Measurements from ENCODE around the gene CCDC182.

The CCDC182 gene

GRCh38 chr17:57752031-57752905 lies 7.2 kb upstream of the CCDC182 start:
- TF ChIP-seq FOXP2 (optimal IDR thresholded peaks at IDR 0.05; ENCODE audit: borderline replicate concordance, extremely low read depth, extremely low read length, insufficient read depth): no peak
- no peak for TF ChIP-seq SIN3A (IDR thresholded peaks at IDR 0.05; ENCODE audit: borderline replicate concordance, insufficient read depth, low read length)
- no peak for TF ChIP-seq POLR2AphosphoS5 (IDR thresholded peaks at IDR 0.05; ENCODE audit: low read depth, low read length)
- TF ChIP-seq REST (IDR thresholded peaks at IDR 0.05; ENCODE audit: insufficient read depth in 1 of 2, low read depth in 2 of 2, low read length in 2 of 2): no peak
- TF ChIP-seq TAF1 (IDR thresholded peaks at IDR 0.05; ENCODE audit: borderline replicate concordance, insufficient read depth, low read length): no peak

- TF ChIP-seq REST (IDR thresholded peaks at IDR 0.05; ENCODE audit: insufficient read depth in 1 of 2, low read depth in 2 of 2, low read length in 2 of 2) (no peak), SIN3A (IDR thresholded peaks at IDR 0.05; ENCODE audit: borderline replicate concordance, insufficient read depth, low read length) (no peak), POLR2AphosphoS5 (IDR thresholded peaks at IDR 0.05; ENCODE audit: low read depth, low read length) (no peak), FOXP2 (optimal IDR thresholded peaks at IDR 0.05; ENCODE audit: borderline replicate concordance, extremely low read depth, extremely low read length, insufficient read depth) (no peak), TAF1 (IDR thresholded peaks at IDR 0.05; ENCODE audit: borderline replicate concordance, insufficient read depth, low read length) (no peak)
Measured at GRCh38 chr17:57751348-57751971, 6.4 kb upstream of the CCDC182 start.

- TF ChIP-seq SIN3A (IDR thresholded peaks at IDR 0.05; ENCODE audit: borderline replicate concordance, insufficient read depth, low read length) (no peak), REST (IDR thresholded peaks at IDR 0.05; ENCODE audit: insufficient read depth in 1 of 2, low read depth in 2 of 2, low read length in 2 of 2) (no peak), TAF1 (IDR thresholded peaks at IDR 0.05; ENCODE audit: borderline replicate concordance, insufficient read depth, low read length) (no peak), FOXP2 (optimal IDR thresholded peaks at IDR 0.05; ENCODE audit: borderline replicate concordance, extremely low read depth, extremely low read length, insufficient read depth) (no peak), POLR2AphosphoS5 (IDR thresholded peaks at IDR 0.05; ENCODE audit: low read depth, low read length) (no peak)
Measured at GRCh38 chr17:57750895-57751294, 5.8 kb upstream of the CCDC182 start.

- TF ChIP-seq FOXP2 (optimal IDR thresholded peaks at IDR 0.05; ENCODE audit: borderline replicate concordance, extremely low read depth, extremely low read length, insufficient read depth) (no peak), POLR2AphosphoS5 (IDR thresholded peaks at IDR 0.05; ENCODE audit: low read depth, low read length) (no peak), TAF1 (IDR thresholded peaks at IDR 0.05; ENCODE audit: borderline replicate concordance, insufficient read depth, low read length) (no peak), SIN3A (IDR thresholded peaks at IDR 0.05; ENCODE audit: borderline replicate concordance, insufficient read depth, low read length) (no peak), REST (IDR thresholded peaks at IDR 0.05; ENCODE audit: insufficient read depth in 1 of 2, low read depth in 2 of 2, low read length in 2 of 2) (no peak)
Measured at GRCh38 chr17:57750109-57750871, 5.2 kb upstream of the CCDC182 start.

All from PFSK-1 (cell line).